Activated CD8-positive, alpha-beta memory T cell treated with anti-CD3 and anti-CD28 coated beads, Interleukin-2, amount 50 U/mL, for 1 hour (primary cell): ENCODE data around the gene SFI1.
"Not testable (repeated sequence)": the region's sequence is repeated elsewhere in the genome, so short reads cannot be mapped to it uniquely, and the experiment has no call there.

ENCODE experiments used
- DNase-seq: peaks from one replicate; pipeline ENCODE4 v3.0.0-alpha.2; 2020; ENCODE audit errors: extremely low read depth

The SFI1 gene

DNA sequence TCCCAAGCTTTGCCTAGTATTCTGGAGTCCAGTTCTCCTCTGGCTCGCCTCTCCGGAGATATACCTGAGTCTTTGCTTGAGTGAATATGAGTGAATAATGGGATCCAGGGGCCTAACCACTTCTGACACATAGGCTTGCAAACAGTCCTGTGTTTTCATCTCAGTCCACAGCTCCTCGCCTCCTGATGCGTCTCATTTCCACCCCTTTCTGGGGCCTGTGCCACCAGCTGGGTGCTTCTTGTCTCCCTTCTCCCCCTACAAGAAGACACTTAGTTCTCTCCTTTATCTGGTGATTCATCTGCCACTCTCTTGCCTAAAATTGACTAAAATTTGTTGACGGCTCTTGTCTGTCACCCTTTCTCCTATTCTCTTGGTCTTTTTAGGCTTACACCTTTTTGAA is 44.6 kb downstream of the SFI1 start:
- DNase-seq, result no peak

DNA sequence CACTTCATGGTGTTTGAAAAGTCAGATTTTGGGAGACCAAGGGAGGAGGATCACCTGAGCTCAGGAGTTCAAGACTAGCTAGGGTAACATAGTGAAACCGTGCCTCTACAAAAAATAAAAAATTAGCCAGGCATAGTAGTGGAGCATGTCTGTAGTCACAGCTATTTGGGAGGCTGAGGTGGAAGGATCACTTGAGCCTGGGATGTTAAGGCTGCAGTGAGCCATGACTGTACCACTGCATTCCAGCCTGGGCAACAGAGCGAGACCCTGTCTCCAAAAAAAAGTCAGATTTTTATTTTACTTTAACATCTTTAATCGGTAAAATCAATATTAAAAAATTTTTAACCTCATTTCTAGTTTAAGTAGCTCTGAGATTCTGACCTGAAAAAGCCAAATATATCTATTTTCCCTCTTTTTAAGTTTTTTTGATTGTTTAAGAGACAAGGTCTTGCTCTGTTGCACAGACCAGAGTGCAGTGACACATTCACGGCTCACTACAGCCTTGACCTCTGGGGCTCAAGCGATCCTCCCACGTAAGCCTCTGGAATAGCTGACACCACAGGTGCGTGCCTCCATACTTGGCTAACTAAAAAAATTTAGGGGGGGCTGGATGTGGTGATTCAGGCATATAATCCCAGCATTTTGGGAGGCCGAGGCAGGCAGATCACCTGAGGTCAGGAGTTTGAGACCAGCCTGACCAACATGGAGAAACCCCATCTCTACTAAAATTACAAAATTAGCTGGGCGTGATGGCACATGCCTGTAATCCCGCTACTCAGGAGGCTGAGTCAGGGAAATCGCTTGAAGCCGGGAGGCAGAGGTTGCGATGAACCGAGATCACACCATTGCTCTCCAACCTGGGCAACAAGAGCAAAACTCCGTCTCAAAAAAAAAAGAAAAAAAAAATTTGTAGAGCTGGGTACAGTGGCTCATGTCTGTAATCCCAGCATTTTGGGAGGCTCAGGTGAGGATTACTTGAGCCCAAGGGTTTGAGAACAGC is 48.4 kb downstream of the SFI1 start:
- no peak for DNase-seq

DNA sequence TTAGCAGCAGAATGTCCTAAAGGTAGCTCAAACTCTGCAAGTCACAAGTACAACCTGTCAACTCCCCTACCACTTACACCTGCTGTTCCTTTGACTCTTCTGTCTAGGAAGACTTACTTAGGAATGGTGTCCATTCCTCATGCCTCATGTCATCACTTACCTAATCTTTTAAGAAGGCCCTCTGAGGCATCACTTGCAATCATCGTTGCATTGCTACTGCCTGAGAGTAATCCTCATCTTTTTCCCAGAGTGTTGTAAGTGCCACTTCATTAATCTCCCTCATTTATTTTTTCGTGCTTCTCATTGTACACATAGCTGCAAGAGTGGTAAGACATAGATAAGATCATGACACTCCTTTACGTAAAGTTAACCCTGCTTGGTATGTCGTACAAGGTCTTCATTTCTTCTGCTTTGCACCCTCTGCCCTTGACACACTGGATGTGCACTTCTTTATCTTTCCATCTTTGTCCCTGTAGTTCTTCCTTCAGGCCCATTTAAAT is 54.6 kb downstream of the SFI1 start:
- no peak for DNase-seq

DNA sequence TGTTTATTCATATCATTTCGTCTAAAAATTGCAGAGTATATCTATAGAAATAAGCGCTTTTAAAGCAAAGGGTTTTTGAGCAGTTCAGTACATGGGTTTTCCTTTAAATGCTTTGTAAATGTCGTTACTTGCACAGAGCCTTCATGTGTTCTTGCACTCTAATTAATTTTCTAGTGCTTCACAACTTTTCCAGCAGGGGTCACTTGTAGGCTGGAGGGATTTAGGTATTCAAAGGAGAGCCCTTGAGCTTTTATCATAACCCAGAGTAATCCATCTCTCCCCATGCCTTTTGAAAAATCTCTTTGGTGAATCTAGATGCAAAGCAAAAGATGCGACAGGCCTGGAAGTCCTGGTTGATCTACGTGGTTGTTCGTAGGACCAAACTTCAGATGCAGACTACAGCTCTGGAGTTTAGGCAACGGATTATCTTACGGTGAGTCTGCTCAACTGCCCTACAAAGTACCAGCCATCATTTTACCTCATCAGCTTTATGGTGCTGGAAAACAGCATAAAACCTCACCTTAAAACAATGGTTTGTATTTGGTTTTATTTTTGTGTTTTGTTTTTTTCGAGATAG is 60.4 kb downstream of the SFI1 start:
- no peak for DNase-seq

DNA sequence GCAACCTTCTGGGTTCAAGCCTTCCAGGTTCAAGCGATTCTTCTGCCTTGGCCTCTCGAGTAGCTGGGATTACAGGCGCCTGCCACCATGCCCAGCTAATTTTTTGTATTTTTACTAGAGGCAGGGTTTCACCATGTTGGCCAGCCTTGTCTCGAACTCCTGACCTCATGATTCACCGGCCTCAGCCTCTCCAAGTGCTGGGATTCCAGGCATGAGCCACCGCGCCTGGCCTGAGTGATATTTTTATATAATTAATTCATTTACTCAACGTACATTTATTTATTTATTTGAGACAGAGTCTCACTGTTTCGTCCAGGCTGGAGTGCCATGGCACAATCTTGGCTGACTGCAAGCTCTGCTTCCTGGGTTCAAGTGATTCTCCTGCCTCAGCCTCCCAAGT is 62.2 kb downstream of the SFI1 start:
- not testable (repeated sequence) for DNase-seq

DNA sequence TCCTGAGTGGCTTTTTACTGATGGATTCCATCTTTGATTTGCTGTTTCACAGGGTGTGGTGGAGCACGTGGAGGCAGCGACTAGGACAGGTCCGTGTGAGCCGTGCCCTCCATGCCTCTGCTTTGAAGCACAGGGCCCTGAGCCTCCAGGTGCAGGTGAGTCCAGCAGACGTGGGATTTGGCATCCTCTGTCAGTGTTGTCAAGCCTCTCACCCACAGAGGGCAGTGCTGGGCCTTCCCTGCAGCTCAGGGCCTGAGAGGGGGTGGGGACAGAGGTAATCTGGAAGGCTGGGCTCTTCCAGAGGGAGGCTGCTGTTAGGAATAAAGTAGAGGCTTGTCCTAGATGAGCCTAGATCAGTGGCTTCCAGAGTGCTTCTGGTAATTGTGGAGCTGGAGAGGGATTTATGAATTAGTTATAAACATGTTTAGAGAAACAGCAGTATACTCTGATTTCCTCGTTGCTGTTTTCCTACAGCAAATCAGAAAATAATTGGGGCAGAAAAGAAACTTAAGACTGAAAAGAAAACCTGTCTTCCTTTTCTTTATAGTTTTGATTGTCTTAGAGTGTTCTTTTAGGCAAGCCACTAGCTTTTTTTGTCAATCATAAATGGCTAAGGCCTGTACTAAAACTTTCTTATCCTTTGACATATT is 65.0 kb downstream of the SFI1 start:
- DNase-seq, result no peak

DNA sequence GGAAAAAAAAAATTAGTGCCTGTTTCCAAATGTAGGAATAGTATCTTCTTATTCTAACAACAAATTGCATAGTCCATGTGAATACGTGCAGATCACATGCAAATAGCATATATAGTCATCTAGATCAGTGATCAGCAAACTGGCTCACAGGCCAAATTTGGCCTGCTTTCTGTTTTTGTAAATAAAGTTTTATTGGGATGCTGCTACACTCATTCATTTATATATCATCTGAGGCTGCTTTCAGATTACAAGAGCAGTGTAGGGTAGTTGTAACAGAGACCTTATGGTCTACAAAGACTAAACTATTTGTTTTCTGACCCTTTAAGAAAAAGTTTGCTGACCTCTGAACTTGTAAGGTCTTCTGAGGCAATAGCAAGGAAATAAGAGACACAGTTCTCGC is 65.6 kb downstream of the SFI1 start:
- DNase-seq, result no peak

DNA sequence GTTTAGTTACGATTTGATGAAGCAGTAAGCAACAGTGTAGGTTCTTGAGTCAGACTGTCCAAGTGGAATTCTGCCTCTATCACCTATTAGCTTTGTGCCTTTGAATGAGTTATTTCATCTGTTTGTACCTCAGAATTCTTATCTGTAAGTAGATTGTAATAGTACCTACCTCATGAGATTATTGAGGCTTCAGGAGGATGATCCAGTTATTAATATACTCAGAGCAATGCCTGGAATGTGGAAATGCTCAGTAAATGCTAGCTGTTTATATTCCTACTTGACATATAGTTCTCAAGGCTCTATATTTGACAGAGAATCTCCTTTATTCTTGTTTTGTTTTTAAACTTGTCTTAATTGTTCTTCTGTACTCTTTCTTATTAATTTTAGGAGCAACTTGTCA is 70.1 kb downstream of the SFI1 start:
- no peak for DNase-seq

DNA sequence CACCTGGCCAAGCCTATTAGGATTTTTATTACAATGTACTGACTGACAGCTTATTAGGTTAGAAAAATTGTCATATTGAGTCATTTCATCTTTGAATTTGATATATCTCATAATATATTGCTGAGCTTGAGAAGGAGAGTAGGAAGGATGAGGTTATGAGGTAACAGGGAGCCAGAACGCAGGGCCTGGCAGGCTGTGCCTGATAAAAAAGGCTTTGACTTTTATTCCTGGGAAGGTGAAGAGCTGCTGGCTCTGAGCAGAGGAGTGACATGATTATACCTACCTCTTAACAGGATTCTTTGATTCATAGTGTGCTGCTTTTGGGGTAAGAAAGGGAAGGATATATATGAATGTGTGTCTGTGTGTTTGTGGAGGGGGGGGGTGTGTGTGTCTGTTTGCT is 70.9 kb downstream of the SFI1 start:
- DNase-seq, result no peak

DNA sequence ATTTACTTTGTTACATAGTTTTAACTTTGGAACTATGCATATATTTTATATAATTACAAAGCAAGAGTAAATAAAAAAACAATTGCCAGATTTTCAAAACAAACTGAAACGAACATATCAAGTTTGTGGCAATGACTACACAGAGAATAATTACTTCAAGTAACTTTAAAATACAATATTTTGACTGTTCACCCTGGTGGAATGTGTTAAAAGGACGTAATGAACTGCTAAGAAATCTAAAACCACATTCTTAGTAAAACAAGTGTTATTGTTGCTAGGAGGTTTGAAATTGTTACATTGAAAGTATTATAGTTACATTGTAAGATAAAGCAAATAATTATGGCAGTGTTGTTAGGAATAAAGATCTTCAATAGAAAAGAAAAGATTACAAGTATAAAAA is 71.4 kb downstream of the SFI1 start:
- DNase-seq, result no peak

DNA sequence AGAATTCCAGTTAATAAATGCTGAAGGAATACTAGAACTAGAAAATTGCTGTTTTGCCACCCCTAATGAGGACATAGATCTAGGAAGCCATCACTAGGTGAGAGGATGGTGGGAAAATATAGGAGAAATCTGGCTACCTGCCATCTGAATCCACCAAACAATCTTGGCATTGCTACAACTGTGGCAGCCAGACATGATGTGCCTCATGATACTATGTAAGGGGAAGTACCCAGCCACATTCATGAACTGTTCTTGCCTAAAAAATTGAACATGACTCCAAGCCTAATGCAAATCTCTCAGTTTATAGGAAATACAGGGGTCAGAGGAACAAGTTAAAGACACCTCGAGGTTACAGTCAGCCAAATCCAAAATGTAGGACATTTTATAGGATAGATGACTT is 72.8 kb downstream of the SFI1 start:
- DNase-seq, result no peak

DNA sequence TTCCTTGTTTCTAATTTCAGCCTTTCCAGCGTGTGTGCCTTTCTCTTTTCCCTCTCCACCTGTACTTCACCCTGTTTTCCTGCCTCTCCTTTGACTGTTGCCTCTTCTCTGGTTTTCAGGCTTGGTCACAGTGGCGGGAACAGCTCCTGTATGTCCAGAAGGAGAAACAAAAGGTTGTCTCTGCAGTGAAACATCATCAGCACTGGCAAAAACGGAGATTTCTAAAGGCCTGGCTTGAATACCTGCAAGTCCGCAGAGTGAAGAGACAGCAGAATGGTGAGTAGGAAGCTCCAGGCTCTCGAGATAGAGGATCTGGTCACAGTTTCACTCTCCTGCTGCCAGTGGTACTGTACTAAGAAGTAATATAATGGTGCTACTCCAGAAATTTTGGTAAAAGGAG is 76.6 kb downstream of the SFI1 start:
- no peak for DNase-seq

DNA sequence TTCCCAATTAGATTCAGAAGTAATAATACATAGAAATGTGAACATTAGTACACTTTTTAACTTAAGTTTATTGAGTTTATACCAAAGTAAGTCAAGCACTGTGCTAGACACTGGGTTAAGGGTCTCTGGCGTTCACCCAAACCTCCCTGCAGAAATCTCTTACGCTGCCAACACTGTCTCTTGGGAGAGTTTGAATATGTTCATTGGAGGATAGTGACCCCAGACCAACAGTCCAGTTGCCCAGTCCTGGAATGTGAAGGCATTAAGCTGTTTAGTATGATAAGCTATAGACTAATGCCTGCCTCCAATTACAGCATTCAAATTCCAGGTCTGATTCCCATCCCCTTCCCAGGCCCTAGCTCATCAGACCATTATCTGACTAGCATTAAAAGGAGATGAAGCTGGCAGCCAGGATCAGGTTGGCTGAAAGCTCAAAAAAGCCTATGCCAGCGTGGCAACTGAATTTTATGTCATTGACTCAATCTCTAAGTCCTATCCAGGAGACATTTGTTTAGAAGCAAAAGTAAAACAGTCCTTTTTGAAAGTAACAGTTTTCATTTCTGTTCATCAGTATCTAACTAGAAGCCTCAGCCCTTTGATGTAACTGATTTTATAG is 77.8 kb downstream of the SFI1 start:
- DNase-seq, result no peak

DNA sequence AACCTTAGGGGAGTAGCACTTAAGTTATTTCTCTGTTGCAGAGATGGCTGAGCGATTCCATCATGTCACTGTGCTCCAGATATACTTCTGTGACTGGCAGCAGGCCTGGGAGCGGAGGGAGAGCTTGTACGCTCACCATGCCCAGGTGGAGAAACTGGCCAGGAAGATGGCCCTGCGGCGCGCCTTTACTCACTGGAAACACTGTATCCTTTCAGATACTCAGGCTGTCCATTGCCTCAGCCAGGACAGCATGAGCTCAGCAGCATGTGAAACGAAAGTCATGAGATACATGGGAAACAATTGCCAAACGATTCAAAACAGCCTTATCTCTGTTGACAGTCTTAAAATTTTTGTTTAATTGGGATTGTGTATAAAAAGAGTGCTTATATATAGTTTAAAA is 78.9 kb downstream of the SFI1 start:
- DNase-seq, result no peak

DNA sequence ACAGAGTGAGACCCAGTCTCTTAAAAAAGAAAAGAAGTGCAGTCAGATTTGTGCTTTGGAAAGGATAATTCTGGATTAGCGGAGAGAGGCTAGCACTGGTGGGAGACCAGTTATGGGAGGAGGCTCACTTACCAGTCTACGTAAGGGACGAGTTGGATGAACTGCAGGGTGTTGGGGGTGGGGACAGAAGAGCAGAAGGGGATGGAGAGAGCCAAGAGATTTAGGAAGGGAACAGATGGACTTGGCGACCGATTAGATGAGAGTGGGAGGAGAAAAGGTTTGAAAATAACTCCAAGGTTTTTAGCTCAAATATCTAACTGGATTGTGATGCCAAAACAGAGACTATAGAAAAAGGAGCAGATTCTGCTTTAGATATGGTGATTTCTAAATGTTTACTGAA is 81.4 kb downstream of the SFI1 start:
- no peak for DNase-seq

DNA sequence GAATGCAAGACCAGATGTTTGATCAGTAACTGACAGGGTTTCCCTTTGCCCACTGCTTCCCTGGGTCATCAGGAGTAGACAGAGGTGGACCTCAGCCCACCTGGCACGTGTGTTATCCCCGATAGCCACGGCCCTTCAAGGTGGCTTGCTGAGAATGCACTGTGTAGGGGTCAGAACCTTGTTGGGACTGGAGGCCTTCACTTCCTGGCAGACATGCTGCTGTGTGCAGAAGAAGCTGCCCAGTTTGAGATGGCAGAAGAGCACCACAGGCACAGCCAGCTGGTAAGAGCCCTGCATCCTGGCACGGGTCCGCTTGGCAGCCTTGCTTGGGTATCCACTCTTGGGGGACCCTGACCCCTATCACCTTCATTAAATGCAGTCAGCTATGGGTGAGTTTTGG is 81.8 kb downstream of the SFI1 start:
- DNase-seq, result no peak

DNA sequence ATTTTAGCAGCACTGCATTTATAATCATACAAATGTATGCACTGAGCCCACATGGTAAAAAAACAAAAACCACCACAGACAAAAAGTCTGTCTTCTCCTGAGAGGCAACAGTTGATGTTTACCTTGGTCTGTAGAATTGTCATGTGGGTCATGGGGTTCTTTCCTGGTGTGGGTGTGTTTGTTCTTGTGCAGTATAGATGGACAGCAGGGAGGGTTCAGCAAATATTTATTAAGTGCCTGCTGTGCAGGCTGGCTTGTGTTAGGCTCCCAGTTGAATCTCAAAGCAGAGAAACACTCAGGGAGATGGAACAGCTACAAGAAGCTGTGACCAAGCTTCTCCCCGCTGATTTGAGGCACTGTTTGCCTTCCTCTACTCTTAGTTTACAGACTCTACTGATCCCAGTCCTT is 83.5 kb downstream of the SFI1 start:
- no peak for DNase-seq

DNA sequence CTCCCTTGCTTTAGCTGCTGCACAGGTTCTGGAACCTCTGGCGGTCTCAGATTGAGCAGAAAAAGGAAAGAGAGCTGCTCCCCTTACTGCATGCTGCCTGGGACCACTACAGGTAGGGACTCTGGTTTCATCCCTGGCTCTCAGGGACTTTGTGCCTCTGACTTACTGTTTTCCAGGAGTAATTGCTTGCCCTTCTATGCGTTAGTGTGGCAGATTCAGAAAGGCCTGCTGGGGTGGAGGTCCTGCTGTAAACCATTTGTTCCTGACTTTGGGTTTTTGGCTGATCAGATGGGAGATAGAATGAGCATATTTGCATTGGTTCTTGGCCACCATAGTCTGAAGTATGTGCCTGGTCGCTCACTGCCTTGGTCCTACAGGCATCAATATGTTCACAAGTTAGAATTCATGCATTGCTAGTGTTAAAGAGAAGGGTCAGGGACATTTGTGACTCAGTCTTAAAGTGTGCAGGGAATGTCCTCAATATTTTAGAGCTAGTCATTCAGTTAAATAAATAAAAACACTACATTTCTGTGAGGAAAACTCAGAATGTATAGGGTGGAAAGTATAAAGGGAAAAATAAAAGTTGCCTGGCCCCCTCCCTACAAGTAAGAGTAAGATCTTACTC is 87.6 kb downstream of the SFI1 start:
- no peak for DNase-seq

DNA sequence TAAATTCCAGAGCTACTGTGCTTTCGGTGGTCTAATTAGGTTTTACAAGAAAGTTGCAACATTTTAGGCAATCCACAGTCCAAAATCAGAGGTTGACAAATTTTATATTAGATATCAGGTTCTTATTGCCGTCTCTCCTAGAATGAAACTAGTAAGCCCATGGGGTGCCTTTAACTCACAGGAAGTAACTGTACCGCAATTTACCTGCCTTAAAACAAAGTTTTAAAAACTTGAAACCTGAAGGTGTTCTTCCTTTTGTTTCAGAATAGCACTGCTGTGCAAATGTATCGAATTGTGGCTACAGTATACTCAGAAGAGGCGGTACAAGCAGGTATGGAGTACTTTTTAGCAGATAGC is 88.4 kb downstream of the SFI1 start:
- no peak for DNase-seq

DNA sequence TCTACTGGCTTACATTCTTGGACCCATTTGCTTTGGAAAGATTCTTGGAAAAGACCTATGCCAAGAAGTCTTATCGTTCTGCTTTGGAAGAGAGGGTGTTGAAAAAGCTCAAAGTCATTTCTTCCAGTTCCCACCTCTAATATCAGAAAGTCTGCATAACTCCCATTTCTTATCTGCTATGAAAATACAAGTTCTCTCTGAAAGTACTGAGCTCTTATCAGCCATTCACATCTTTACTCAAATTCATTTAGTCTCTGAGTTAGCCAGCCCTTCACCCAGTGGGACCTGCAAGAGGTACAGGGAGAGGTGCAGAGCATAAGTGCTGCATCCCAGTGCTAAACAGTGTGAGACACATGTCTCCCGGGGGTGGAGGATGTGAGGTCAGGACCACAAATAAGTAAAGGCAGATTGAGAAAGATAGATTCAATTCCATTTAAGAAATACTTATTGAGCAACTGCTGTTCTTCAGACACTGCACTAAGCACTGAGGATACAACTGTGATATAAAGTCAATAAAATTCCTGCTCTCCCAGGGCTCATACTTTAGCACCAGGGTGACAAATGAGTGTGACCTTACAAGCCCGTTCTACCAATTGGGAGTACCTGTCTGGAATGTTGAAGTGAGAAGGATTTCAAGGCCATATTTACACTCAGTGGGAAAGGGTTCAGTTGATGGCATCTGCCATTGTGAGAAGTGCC is 89.0 kb downstream of the SFI1 start:
- DNase-seq, result no peak
